GM19238 (cell line): ENCODE data around the gene FAM168A.

Experiments used
- DNase-seq: peaks from one replicate; pipeline ENCODE4 v3.0.0; 2011; ENCODE audit warnings: low spot score; ENCODE audit not compliant: insufficient read length

The FAM168A gene

GRCh38 chr11:73429121-73429750, 168.7 kb downstream of the FAM168A start:
- DNase-seq: no peak

- DNase-seq: no peak
These were observed 169.2 kb downstream of the FAM168A start for GRCh38 chr11:73428699-73429098.

GRCh38 chr11:73428227-73428626, 169.7 kb downstream of the FAM168A start:
- DNase-seq: no peak

GRCh38 chr11:73426219-73426850, 171.6 kb downstream of the FAM168A start:
- DNase-seq: no peak

GRCh38 chr11:73425108-73425507, 172.8 kb downstream of the FAM168A start:
- DNase-seq: no peak

GRCh38 chr11:73423506-73423905, 174.4 kb downstream of the FAM168A start:
- DNase-seq: no peak

GRCh38 chr11:73422886-73423285, 175.0 kb downstream of the FAM168A start:
- DNase-seq: no peak

GRCh38 chr11:73420136-73420535, 177.8 kb downstream of the FAM168A start:
- DNase-seq: no peak

GRCh38 chr11:73416786-73417185, 181.1 kb downstream of the FAM168A start:
- DNase-seq: no peak

GRCh38 chr11:73415854-73416615, 181.9 kb downstream of the FAM168A start:
- DNase-seq: no peak

- no peak for DNase-seq
These were observed 182.8 kb downstream of the FAM168A start for GRCh38 chr11:73414977-73415651.

- DNase-seq: no peak
These were observed 184.7 kb downstream of the FAM168A start for GRCh38 chr11:73413256-73413655.

GRCh38 chr11:73412308-73412707, 185.6 kb downstream of the FAM168A start:
- no peak for DNase-seq

GRCh38 chr11:73411031-73411430, 186.9 kb downstream of the FAM168A start:
- no peak for DNase-seq

GRCh38 chr11:73410627-73411026, 187.3 kb downstream of the FAM168A start:
- no peak for DNase-seq

- DNase-seq: no peak
These were observed 188.5 kb downstream of the FAM168A start for GRCh38 chr11:73409431-73409830.

- DNase-seq: no peak
These were observed 191.3 kb downstream of the FAM168A start for GRCh38 chr11:73406619-73407018.

GRCh38 chr11:73406131-73406530, 191.8 kb downstream of the FAM168A start:
- no peak for DNase-seq

GRCh38 chr11:73405146-73405510, 192.8 kb downstream of the FAM168A start:
- no peak for DNase-seq

GRCh38 chr11:73404506-73405145, 193.3 kb downstream of the FAM168A start:
- DNase-seq: no peak

- no peak for DNase-seq
These were observed 193.9 kb downstream of the FAM168A start for GRCh38 chr11:73404048-73404447.

- no peak for DNase-seq
These were observed 194.4 kb downstream of the FAM168A start for GRCh38 chr11:73403541-73403940.
